ENCODE data around the gene YARS2.

YARS2 gene

DNA sequence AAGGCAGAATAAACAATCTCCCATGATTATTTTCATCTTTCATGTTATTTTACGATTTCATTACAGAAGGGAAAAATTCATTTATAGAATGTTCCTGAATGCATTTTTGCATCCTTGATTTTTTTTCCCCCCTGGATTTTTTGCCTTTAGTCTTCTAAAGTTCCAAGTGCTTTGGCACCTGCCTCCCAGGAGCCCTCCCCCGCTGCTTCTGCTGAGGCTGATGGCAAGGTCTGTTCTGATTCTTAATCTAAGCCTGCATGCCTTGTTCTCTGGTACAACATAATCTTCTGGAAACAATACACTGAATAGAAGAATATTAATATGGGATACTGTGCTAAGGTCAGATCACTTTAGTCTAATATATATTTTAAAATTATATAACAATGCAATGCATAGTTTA lies 18.0 kb downstream of the YARS2 start:
- H3K9me3 ChIP-seq (ENCODE audit: control insufficient read depth, insufficient read depth, low read length): no peaks in the 10 kb centered on the region
- H3K27ac ChIP-seq (ENCODE audit: low read depth, low read length): no peak overlapping the region
- H3K4me1 ChIP-seq (ENCODE audit: control insufficient read depth, low read length): peaks cover 5% of the 10 kb centered on the region; the same call in 1 of the 2 replicates
- H3K4me3 ChIP-seq (ENCODE audit: low read length): no peak overlapping the region
- H3K79me2 ChIP-seq (ENCODE audit: control insufficient read depth, low read length): peaks cover 23% of the 10 kb centered on the region
- no peaks in the 10 kb centered on the region for H3K27me3 ChIP-seq (ENCODE audit: control insufficient read depth, low read length)
- TF ChIP-seq, protein P1, sequence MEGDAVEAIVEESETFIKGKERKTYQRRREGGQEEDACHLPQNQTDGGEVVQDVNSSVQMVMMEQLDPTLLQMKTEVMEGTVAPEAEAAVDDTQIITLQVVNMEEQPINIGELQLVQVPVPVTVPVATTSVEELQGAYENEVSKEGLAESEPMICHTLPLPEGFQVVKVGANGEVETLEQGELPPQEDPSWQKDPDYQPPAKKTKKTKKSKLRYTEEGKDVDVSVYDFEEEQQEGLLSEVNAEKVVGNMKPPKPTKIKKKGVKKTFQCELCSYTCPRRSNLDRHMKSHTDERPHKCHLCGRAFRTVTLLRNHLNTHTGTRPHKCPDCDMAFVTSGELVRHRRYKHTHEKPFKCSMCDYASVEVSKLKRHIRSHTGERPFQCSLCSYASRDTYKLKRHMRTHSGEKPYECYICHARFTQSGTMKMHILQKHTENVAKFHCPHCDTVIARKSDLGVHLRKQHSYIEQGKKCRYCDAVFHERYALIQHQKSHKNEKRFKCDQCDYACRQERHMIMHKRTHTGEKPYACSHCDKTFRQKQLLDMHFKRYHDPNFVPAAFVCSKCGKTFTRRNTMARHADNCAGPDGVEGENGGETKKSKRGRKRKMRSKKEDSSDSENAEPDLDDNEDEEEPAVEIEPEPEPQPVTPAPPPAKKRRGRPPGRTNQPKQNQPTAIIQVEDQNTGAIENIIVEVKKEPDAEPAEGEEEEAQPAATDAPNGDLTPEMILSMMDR (IDR thresholded peaks at IDR 0.05; ENCODE audit: low read depth, low read length, poor library complexity, severe bottlenecking): no peak
- TF ChIP-seq EZH2phosphoT487 (IDR thresholded peaks at IDR 0.05; ENCODE audit: borderline replicate concordance, low read length): no peak
- H3F3A ChIP-seq (ENCODE audit: control insufficient read depth, insufficient read depth): peaks cover 18% of the 10 kb centered on the region; the same call in 1 of the 2 replicates
- H3K36me3 ChIP-seq (ENCODE audit: control insufficient read depth, low read length): peaks cover 93% of the 10 kb centered on the region
- no peaks in the 10 kb centered on the region for H4K20me1 ChIP-seq (ENCODE audit: control insufficient read depth, insufficient read depth, low read depth, low read length)
- H3K4me2 ChIP-seq (ENCODE audit: low read length): no peak overlapping the region
- H3K9me2 ChIP-seq (replicated peaks; ENCODE audit: control insufficient read depth, low read length): no peaks in the 10 kb centered on the region

DNA sequence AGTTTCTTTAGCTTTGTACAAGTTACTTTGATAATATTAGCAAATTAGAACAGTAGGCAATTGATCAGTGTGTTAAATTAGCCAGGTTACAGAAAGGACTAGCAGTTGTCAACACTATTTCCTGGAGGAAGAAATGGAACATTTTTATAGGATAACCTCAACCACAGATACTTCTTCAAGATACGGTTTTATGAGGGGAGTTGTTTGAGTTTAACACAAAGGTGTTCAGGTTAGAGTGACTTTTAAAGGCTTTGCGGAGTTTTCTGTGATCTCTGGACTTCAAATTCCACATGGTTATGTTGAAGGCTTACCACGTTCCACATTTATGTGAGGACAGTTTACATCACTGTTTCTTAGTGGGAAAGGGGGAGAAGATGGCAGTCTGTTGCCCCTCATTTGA lies 19.3 kb downstream of the YARS2 start:
- Histone ChIP-seq H3K36me3 (ENCODE audit: control insufficient read depth, low read length) (peaks cover 93% of the 10 kb centered on the region), H4K20me1 (ENCODE audit: control insufficient read depth, insufficient read depth, low read depth, low read length) (no peaks in the 10 kb centered on the region), H3F3A (ENCODE audit: control insufficient read depth, insufficient read depth) (peaks cover 22% of the 10 kb centered on the region; the same call in 1 of the 2 replicates), H3K9me2 (replicated peaks; ENCODE audit: control insufficient read depth, low read length) (no peaks in the 10 kb centered on the region), H3K4me3 (ENCODE audit: low read length) (no peak overlapping the region), H3K9me3 (ENCODE audit: control insufficient read depth, insufficient read depth, low read length) (no peaks in the 10 kb centered on the region), H3K27me3 (ENCODE audit: control insufficient read depth, low read length) (no peaks in the 10 kb centered on the region), H3K4me2 (ENCODE audit: low read length) (no peak overlapping the region), H3K27ac (ENCODE audit: low read depth, low read length) (no peak overlapping the region), H3K4me1 (ENCODE audit: control insufficient read depth, low read length) (peaks cover 5% of the 10 kb centered on the region; the same call in 1 of the 2 replicates), H3K79me2 (ENCODE audit: control insufficient read depth, low read length) (peaks cover 13% of the 10 kb centered on the region)
- no peak for TF ChIP-seq EZH2phosphoT487 (IDR thresholded peaks at IDR 0.05; ENCODE audit: borderline replicate concordance, low read length)
- TF ChIP-seq, protein P1 (IDR thresholded peaks at IDR 0.05; ENCODE audit: low read depth, low read length, poor library complexity, severe bottlenecking): no peak

DNA sequence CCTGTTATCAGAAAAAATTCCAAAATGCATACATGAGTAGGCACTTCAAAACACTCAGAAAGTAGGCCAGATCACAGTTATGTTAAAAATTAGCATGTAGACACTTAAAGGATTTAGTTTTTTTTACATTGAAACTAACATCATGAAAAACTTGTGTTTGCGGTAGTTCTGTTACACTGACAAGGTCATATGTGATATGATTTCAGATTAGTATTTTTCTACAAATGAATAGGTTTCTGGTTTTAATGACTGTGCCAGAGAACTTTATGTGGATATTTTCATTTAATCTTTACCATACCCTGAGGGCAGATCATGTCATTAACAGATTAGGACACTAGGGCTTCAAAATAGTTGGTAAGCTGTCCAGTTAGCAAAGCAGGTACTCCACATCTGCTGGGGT lies 20.7 kb downstream of the YARS2 start:
- Histone ChIP-seq H3K79me2 (ENCODE audit: control insufficient read depth, low read length) (peaks cover 11% of the 10 kb centered on the region), H3K4me2 (ENCODE audit: low read length) (no peak overlapping the region), H3K9me3 (ENCODE audit: control insufficient read depth, insufficient read depth, low read length) (no peaks in the 10 kb centered on the region), H3K4me1 (ENCODE audit: control insufficient read depth, low read length) (peaks cover 5% of the 10 kb centered on the region; the same call in 1 of the 2 replicates), H3K27me3 (ENCODE audit: control insufficient read depth, low read length) (no peaks in the 10 kb centered on the region), H4K20me1 (ENCODE audit: control insufficient read depth, insufficient read depth, low read depth, low read length) (no peaks in the 10 kb centered on the region), H3K27ac (ENCODE audit: low read depth, low read length) (no peak overlapping the region), H3K9me2 (replicated peaks; ENCODE audit: control insufficient read depth, low read length) (no peaks in the 10 kb centered on the region), H3F3A (ENCODE audit: control insufficient read depth, insufficient read depth) (peaks cover 21% of the 10 kb centered on the region; the same call in 1 of the 2 replicates), H3K4me3 (ENCODE audit: low read length) (no peak overlapping the region), H3K36me3 (ENCODE audit: control insufficient read depth, low read length) (peaks cover 88% of the 10 kb centered on the region)
- TF ChIP-seq EZH2phosphoT487 (IDR thresholded peaks at IDR 0.05; ENCODE audit: borderline replicate concordance, low read length): no peak
- TF ChIP-seq, protein P1 (IDR thresholded peaks at IDR 0.05; ENCODE audit: low read depth, low read length, poor library complexity, severe bottlenecking): no peak
